Measurements from ENCODE around the gene SBNO2.

Gene SBNO2

DNA sequence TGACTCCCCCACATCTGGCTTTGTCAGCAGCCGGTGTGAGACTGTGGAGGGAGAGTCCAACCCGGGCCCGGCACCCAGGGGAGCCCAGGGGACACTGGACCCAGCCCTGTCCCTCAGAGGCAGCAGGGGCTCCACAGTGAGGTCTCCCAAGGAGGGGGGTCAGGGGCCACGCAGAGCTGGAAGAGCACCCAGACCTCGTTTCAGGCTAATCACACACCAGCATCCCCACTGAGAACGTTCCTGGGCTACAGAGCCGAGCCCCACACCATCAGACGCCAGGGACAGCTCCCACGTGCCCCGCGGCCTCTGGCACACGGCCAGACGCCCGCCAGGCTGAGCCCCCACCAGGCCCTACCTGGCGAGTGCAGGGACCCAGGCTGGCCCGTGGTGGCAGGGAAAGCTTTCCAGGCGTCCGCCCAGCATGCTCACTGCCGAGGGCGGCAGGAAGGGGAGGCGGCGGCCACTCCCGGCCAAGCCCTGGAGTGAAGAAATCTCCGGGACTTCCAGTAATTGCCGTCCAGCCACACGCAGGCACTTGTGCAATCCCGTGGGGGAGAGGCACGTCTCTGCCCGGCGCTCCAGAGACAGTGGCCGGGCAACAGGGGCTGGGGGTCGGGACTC lies 19.2 kb downstream of the SBNO2 start:
- peak; percentile 78 for DNase-seq
- Histone ChIP-seq H3K27me3 (no peaks in the 10 kb centered on the region), H3K36me3 (peaks cover 7% of the 10 kb centered on the region), H3K9me3 (no peaks in the 10 kb centered on the region), H3K4me3 (ENCODE audit: low read depth, low read length) (no peak overlapping the region), H3K4me1 (peaks cover 6% of the 10 kb centered on the region)
- TF ChIP-seq, protein P1, sequence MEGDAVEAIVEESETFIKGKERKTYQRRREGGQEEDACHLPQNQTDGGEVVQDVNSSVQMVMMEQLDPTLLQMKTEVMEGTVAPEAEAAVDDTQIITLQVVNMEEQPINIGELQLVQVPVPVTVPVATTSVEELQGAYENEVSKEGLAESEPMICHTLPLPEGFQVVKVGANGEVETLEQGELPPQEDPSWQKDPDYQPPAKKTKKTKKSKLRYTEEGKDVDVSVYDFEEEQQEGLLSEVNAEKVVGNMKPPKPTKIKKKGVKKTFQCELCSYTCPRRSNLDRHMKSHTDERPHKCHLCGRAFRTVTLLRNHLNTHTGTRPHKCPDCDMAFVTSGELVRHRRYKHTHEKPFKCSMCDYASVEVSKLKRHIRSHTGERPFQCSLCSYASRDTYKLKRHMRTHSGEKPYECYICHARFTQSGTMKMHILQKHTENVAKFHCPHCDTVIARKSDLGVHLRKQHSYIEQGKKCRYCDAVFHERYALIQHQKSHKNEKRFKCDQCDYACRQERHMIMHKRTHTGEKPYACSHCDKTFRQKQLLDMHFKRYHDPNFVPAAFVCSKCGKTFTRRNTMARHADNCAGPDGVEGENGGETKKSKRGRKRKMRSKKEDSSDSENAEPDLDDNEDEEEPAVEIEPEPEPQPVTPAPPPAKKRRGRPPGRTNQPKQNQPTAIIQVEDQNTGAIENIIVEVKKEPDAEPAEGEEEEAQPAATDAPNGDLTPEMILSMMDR (IDR thresholded peaks at IDR 0.05; ENCODE audit: low read depth, low read length) = no peak

DNA sequence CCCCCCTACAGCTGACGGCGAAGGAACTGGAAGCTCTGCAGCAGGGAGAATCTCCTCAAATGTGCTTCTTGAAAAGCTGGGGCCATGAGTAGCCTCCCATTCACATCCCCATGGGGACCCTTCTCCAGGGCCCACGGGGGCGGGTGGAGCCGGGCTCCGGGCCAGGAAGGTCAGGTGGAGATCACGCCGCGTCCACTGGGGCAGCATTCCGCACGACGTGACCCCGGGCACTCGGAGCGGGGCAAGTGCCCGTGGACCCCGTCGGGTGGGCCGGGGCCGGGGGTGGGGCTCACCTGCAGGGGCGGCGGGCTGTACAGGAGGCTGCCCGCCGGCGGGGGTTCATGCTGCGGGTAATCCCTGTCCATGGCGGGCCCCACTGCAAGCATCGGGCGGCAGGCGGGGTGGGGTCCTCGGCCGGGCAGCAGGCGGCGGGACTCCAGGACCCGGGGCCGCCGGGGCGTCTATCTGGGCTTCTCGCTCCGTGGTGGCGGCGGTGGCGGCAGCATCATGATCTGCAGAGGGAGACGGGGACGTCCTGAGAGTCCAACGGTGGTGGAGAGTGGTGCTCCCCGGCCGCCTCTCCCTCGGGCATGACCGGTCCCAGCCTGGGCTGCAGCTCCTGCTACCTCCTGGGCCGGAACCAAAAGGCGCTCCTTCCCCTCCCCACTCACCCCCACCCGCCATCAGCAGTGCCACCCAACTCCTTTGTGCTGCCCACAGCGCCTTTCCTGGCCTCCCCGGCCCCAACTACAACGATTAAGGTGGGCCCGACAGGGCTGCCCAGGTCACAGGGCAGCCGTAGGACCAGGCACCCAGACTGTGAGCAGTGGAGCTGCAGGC lies 20.0 kb downstream of the SBNO2 start:
- Histone ChIP-seq H3K27me3 (no peaks in the 10 kb centered on the region), H3K36me3 (peaks cover 7% of the 10 kb centered on the region), H3K4me3 (ENCODE audit: low read depth, low read length) (no peak overlapping the region), H3K4me1 (peaks cover 6% of the 10 kb centered on the region), H3K9me3 (no peaks in the 10 kb centered on the region)
- TF ChIP-seq, protein P1 (IDR thresholded peaks at IDR 0.05; ENCODE audit: low read depth, low read length) = no peak
- no peak for DNase-seq

DNA sequence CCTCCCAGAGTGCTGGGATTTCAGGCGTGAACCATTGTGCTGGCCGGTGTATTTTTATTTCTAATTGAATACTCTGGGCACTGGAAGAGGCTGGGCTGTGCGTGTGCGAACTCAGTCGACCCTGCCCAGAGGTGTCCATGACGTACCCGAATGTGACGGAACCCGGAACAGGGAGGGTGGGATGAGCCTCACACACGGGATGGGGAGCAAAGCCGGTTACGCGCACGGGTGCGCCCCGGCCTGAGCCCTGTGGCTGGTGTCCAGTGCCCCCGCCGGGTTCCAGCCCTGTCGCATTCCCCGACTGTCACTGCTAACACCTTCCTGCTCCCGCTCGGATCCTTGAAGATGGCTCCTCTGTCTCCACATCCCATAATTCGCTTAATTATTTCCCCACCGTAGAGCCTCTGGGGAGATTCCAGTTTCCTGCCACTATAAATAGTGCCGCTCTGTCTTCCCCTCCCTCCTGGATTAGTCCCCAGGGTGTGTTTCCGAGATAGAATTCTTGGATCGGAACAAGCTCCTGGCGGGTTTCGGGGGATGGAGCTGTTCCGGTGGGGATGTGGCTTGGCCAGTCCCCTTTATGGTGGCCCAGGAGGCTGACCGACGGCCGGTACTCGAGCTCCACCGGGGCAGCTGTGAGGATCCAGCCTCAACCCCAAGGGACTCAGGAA lies 22.0 kb downstream of the SBNO2 start:
- TF ChIP-seq, protein P1 (IDR thresholded peaks at IDR 0.05; ENCODE audit: low read depth, low read length) = no peak
- no peaks in the 10 kb centered on the region for H3K9me3 ChIP-seq
- no peak for DNase-seq
- peaks cover 7% of the 10 kb centered on the region for H3K36me3 ChIP-seq
- no peaks in the 10 kb centered on the region for H3K27me3 ChIP-seq
- H3K4me3 ChIP-seq (ENCODE audit: low read depth, low read length) = no peak overlapping the region
- peaks cover 6% of the 10 kb centered on the region for H3K4me1 ChIP-seq

DNA sequence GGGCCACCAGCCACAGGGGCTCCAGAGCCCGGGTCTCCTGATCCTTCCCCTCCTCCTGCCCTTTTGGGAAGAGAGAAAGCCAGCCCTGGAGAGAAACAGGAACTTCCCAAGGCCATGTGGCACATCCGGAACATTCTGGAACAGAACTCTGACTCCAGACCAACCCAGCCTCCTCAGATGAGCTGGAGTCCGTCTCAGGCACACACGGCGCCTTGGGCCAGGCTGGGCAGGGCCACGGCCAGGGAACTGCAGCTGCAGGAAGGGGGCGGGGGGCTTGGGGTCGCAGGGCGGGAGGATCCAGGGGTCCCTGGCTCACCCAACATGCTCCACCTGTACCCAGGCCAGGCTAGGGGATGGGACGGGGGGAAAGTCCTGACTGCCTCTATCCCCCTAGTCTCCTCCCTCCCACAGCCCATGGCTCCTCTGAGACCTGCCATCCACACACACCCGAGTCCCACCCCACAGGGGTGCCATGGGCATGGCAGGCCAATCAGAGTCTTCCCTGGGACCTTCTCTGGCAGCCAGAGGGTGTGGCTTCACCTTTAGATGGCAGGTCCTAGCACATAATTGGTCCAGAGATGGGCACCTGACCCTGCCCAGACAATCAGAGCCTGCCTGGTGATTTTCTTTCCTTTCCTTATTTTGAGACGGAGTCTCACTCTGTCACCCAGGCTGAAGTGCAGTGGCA lies 22.9 kb downstream of the SBNO2 start:
- Histone ChIP-seq H3K27me3 (no peaks in the 10 kb centered on the region), H3K4me1 (peaks cover 6% of the 10 kb centered on the region), H3K9me3 (no peaks in the 10 kb centered on the region), H3K4me3 (ENCODE audit: low read depth, low read length) (no peak overlapping the region), H3K36me3 (peaks cover 7% of the 10 kb centered on the region)
- no peak for DNase-seq
- TF ChIP-seq, protein P1 (IDR thresholded peaks at IDR 0.05; ENCODE audit: low read depth, low read length) = no peak

DNA sequence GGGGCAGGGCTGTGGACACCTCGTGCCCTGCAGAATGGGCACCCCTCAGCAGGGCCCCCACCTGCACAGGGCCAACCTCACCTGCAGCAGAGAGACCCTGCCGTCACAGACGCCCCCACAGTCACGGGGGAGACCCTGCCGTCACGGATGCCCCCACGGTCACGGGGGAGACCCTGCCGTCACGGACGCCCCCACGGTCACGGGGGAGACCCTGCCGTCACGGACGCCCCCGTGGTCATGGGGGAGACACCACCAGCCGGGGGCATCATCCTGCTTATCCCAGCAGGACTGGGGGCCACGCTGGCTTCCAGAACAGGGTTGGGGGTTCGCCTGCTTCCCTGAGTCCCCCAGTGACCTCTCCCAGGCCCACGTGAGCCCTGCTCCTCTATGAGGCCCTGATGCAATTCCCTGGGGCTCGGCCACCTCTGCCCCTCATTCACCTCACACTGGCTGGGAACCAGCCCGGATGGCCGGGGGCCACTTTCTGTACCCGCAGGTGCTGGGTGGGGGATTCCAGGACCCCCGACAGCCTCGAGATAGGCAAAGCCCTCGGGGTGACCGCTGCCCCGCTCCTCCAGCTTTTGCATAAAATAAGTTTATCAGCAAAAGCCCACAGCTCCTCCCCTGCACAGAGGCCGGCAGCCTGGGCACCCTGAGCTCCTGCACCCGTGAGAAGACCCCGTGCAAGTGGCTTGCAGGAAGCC lies 23.6 kb downstream of the SBNO2 start:
- no peak for DNase-seq
- no peaks in the 10 kb centered on the region for H3K9me3 ChIP-seq
- H3K4me3 ChIP-seq (ENCODE audit: low read depth, low read length) = no peak overlapping the region
- no peaks in the 10 kb centered on the region for H3K27me3 ChIP-seq
- no peaks in the 10 kb centered on the region; the same call in 1 of the 2 replicates for H3K4me1 ChIP-seq
- H3K36me3 ChIP-seq = peaks cover 7% of the 10 kb centered on the region
- TF ChIP-seq, protein P1 (IDR thresholded peaks at IDR 0.05; ENCODE audit: low read depth, low read length) = no peak

Data from BE2C (cell line).